NCI-H146 (cell line): ENCODE results near the gene FILIP1L.
"Not testable (repeated sequence)": the region's sequence is repeated elsewhere in the genome, so short reads cannot be mapped to it uniquely, and the experiment has no call there.

ENCODE experiments used
- DNase-seq: peaks from one replicate; lab custom pipeline; 2025; lab: John Stamatoyannopoulos, UW

The FILIP1L gene

DNA sequence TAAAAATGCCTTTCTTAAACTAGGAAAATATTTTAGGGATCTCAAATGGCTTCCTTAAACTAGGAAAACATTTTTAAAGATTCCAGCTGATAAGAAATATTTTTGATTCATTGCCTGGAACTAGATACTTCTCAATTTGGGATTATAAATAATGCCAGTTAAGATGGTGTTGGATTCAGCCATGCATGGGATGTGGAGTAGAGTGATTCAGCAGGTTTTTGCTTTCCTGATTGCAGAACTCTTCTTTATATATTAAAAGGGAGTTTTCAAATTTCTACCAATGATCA is 15.6 kb downstream of the FILIP1L start:
- DNase-seq: no peak

- DNase-seq: no peak
Observed at GRCh38 chr3:100097919-100098783, 16.1 kb downstream of the FILIP1L start.

- no peak for DNase-seq
Observed at GRCh38 chr3:100096866-100097265, 17.4 kb downstream of the FILIP1L start.

DNA sequence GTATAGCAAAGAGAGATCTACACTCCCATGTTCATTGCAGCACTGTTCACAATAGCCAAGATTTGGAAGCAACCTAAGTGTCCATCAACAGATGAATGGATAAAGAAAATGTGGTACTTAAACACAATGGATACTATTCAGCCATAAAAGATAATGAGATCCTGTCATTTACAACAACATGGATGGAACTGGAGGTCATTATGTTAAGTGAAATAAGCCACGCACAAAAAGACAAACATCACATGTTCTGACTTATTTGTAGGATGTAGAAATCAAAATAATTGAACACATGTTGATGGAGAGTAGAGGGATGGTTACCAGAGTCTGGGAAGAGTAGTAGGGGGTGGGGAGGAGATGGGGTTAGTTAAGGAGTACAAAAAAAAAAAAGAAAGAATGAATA is 18.0 kb downstream of the FILIP1L start:
- DNase-seq: not testable (repeated sequence)

- DNase-seq: no peak
Observed at GRCh38 chr3:100093831-100094230, 20.5 kb downstream of the FILIP1L start.

DNA sequence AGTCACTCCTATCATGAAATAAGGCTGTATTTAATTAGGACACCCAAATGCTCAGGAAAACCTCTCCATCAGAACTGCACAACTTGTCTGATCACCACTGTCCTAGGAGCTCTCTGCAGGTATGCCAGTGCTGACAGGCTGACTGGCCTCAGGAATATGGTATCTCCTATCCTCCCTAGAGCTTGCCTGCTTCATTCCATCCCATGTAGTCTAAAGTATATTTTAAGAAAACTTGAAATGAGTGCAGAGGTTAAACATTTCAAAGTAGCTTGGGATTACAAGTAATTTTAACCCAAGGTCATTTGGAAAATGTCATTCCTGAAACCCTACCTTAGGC is 23.7 kb downstream of the FILIP1L start:
- no peak for DNase-seq

GRCh38 chr3:100089812-100090668 is 24.3 kb downstream of the FILIP1L start:
- no peak for DNase-seq

GRCh38 chr3:100088735-100089368 is 25.4 kb downstream of the FILIP1L start:
- DNase-seq: no peak

- no peak for DNase-seq
Observed at GRCh38 chr3:100087198-100087597, 27.1 kb downstream of the FILIP1L start.

- DNase-seq: no peak
Observed at GRCh38 chr3:100086401-100086800, 27.9 kb downstream of the FILIP1L start.

DNA sequence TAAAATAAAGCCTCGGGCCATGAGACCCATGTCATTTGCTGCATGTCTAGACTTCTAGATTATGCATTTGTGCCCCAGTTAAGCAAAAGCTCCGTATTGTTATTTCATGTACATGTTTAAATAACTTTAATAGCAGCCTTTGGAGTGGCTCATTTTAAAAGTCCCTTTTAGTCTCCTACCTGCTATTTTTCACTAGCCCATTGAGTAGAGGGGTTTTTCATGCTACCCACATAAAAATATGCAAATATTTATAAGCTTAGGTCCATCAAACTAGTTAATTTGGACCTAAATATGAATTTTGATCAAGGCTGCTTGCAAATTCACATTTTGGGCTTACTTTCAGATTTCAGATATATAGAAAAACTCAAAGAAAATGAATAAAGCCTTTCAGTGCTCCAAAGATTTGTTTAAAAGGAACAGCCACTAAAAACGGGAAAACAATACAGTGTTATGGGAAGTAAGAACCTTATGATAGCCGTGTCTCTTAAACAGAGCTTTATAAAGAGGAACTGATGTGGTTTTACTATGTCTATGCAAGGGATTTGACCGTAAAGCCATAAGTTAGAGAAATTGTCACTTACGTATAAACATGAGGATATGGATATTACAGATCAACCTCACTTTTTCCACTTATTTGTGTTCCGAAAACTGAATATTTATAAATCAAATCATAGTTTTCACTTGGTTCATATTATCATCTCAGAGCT is 30.0 kb downstream of the FILIP1L start:
- no peak for DNase-seq

DNA sequence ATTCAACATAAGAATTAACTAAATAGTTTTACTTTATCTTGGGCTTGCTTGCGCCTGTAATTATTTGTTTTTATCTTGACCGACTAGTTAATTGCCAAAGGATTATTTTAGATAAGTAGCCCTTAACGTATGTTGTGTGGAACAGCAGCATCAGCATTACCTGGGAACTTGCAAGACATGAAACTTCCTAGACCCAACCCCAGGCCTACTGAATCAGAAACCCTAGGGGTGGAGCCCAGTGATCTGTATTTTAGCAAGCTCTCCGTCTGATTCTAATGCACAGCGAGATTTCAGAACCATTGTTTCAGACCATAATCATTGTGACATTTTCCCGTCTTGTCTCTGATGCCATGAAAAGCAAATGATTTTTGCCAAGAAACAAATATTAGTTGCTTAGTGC is 31.1 kb downstream of the FILIP1L start:
- DNase-seq: no peak

- DNase-seq: no peak
Observed at GRCh38 chr3:100082714-100083113, 31.6 kb downstream of the FILIP1L start.

DNA sequence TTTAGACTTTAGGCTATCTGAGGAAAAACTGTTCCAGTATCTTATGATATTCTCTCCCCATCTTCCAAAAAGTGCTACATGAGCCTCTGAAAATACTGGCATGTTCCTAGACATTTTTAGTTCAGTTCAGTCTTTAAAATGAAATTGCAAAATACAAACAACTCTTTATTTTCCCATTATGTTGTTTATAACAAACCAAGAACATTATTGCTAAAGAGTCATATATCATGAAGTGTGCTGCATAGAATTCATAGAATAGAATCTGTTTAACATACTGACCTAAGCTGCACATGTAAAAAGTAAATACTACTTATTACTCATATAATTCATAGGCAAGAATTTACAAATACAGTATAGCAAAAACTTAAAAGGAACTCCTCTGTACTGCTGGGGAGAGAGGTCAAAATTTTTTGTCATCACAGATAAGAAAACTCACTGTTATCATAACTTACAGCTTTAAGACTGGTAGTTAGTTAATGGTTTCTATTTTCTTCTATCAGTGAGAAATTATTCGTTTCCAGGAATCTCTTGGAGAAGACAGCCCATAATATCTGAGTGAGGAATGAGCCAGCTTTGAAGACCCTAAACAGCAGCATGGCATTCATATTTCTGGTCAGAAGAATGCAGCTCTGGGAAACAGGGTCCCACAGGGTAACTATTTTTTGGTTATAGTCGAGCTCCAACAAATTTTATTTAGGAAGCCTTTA is 32.2 kb downstream of the FILIP1L start:
- no peak for DNase-seq

- no peak for DNase-seq
Observed at GRCh38 chr3:100081311-100081710, 33.0 kb downstream of the FILIP1L start.

- DNase-seq: peak; percentile 60
Observed at GRCh38 chr3:100080573-100080972, 33.7 kb downstream of the FILIP1L start.

DNA sequence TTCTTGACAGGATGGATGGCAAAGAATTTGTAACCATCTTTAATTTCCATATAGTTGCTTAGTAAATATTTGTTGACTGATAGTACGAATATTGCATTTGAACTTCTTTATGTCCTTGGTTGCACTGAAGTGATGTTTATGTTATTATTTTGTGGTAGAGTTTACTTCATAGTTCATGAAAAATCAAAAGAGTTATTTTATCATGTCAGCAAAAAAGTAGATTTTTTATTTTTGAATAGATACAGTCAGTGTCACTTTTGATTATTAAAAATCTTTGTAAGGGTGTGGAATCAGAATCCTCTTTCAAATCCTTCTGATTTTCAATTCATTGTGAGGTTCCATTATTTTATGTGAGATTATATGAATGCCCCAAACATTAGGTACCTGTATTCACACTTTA is 35.0 kb downstream of the FILIP1L start:
- DNase-seq: no peak

DNA sequence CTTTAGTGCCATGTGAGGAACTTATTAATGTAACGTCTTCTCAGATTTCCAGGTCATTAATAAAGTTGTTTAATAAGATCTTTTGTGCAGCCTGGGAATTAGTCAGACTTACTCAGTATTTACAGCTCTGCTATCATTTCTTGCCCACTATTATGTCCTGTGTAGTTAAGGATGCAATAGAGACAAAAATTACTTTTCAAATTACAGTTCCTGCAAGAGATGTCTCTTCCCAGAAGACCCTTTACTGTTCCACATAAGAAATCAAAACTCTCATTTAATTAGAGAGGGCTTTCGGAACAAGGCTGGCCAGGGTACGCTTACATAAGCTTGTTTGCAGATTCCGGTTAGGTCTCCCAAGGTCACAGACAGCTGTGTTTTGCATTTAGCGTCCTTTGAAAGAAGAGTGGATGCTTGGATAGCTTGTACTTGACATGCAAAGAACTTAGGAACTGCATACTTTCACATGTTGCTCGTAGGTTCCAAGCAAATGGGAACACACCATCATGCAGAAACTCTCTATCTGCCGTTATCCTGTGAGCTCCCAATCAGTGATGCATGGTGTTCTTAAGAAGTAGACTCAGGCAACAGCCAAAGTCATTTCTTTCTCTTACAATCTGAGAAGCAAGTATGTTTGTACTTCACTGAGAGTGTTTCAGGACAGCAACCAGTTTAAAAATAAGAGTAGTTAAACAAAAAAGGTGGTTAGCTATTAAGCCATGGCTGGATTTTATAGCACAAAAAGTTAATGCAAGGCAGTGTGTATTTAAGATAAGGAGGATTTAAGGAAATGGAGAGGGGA is 37.4 kb downstream of the FILIP1L start:
- peak; percentile 2 for DNase-seq

GRCh38 chr3:100075851-100076730 is 38.2 kb downstream of the FILIP1L start:
- peak; percentile 4 for DNase-seq

GRCh38 chr3:100075196-100075595 is 39.1 kb downstream of the FILIP1L start:
- no peak for DNase-seq
